Endometrial microvascular endothelial cells (primary cell): ENCODE results near the gene CPVL. TPM values are rescaled to one million over a fixed set of nuclear protein-coding genes. Genes with fewer than 3 reads are reported as not detected.

Experiments
- in situ Hi-C: cut with HindIII; loops from 2 replicates; pipeline ENCODE4 v1.10.0; 2017; ENCODE audit warnings: low sequenced_read_pairs, low pct_unique_long_range_greater_than_20kb; ENCODE audit errors: inconsistent ontology term
- total RNA-seq: library from RNA; depleted of rRNA; stranded (reverse); fragments of >200 nt; gene quantifications from one replicate; pipeline ENCODE4 v1.2.3, GENCODE V29; 2015; ENCODE audit errors: inconsistent ontology term

CPVL gene
- total RNA-seq, 1 donor from 2014 or later = not detected

GRCh38 chr7:28973591-28973990 lies 172.7 kb downstream of the CPVL start:
- in situ Hi-C loops = no loop called here

DNA sequence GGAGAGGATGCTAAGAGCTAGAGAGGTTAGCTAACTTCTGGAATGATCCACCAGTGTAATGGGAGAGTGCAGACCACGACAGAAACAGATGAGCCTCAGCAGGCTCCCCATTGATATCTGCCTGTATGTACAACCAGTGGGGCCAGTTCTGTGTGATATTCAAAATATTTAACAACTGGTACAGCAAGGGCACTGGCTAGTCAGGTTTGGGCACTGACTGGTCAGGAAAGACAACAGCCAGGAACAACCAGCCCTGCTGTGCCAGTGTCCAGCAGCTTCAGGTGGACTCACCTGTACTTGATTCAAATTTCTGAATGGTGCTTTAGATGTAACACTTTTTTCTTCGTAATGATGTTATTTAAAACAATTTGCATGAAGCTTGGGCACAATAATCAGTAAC lies 182.3 kb downstream of the CPVL start:
- in situ Hi-C loops = no loop called here

DNA sequence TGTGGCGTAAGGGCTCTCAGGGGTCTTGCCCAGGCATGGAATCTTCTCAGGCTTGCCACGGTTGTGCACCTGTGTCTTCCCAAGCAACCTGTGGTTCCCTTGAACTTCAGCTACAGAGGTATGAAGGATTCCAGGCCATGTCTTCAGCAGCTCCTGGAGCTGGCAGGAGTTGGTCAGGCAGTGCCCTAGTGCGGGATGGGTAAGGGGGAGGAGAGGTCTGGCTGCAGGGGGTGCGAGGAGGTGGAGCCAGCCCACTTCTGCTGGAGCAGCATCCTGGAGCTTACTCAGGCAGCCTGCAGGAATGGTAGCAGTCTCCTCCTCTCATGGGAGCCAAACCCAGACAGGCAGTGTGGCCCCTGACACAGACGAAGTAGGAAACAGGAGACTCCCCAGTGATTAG lies 184.4 kb downstream of the CPVL start:
- in situ Hi-C loops = no loop called here

DNA sequence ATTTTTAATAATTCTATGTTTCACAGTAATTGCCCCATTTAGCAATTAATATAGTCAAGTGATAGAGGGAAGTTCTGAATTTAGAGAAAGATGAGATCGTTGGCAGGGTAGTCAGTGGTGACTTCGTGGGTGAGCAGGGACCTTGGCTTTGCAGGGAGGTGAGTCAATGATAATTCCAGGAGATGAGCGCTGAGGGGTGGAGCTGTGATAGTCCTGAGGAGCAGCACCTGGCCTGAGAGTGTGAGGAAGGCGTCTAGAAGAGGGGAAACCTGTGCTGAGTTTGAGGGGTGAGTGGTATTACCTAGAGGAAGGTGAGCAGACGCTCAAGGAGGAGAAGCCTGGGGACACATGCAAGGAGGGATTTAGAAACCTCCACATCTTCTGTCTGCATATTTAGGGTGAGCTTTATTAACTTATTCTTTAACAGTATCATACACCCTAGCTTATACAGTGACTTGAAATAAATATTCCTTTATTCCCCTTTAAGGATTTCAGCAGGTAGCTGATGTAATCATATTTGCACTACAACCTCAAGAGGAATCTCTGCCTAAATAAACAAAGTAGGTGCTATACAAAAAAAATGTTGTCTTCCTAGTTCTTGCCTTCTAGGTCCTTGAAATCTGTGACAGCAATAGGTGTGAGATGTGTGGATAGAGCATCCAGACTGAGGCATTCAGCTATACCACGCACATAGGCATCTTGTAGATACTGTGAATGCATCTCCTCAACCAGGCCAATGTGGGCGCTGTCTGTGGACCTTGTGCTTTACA lies 186.1 kb downstream of the CPVL start:
- in situ Hi-C loops = no loop called here

DNA sequence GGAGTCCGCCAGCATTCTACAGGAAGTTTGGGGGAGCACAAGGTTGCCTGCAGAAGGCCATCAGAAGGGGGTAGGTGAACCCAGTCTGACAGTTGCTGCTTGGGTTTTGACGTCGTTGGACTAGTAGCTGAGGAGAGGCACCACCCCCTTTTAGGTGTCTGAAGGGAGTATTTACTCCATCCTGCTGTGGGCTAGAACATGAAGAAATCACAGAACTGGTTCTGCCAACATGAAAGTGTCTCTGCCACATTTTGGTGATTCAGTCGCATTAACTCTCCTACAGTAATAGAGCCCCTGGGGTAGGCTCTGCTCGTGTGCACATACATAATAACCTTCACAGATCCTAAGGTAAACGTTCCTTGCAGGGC lies 187.4 kb downstream of the CPVL start:
- in situ Hi-C loops = no loop called here

DNA sequence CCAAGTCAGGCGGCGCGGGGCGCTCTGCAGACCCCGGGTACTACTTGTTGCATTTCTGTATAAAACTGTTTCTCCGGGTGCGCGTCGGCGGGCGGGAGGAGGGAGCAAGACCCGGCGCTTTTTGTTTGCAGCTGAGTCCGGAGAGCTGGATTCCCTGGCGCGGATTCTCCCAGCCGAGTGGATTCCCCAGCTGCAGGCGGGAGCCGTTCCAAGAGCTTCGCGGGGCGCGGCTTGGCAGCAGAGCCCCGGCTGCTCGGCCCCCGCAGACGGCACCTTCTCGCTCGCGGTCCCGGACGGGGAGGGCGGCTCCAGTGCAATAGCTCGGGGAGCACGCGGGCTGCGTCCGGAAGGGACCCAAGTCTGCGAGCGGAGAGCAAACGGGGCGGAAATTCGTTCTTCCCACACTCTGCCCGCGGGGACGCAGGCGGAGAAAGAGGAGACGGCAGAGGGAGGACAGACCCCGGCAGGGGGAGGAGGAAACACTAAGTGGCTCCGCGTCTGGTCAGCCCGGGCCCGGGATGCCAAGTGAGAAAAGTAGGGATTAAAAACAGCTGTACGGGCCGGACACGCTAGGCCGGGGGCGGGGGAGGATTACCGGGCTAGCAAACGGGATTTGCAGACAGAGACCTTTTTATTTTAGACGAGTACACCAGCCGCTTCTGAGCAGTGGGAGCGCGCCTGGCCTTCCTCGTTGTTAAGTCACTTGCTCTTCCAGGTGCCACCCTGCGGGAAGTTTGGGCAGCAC lies 187.9 kb downstream of the CPVL start, which contains the start of gene TRIL:
Gene TRIL (minus strand): TSS at position 96 of the 745 bp plus-strand sequence. CDS start 284 bp downstream, outside the sequence.
- in situ Hi-C loops = no loop called here

- in situ Hi-C loops = no loop called here
Observed at GRCh38 chr7:28957751-28958234, 188.5 kb downstream of the CPVL start.

DNA sequence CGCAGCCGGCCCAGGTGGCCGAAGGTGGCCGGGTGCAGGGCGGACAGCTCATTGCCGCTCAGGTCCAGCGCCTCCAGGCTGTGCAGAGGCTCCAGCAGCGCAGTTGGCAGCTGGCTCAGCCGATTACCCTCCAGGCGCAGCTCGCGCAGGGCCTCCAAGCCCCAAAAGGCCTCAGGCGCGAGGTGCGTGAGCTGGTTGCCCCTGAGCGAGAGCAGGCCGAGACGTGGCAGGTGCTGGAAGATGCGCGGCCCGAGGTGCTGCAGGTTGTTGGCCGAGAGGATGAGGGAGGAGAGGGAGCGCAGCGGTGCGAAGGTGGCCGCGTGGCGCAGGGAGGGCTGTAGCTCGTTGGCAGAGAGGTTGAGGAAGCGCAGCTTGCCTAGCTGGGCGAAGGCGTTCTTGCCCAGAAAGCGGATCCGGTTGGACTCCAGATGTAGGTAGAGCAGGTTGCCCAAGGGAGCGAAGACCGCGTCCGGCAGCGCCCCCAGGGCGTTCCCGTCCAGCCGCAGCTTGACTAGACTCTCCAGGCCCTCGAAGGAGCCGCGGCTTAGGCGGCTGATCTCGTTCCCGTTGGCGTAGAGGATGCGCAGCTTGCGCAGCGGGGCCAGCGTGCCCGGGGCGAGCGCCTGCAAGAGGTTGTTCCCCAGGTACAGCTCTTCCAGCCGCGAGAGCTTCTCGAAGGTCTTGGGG lies 189.1 kb downstream of the CPVL start:
- in situ Hi-C loops = no loop called here

GRCh38 chr7:28956608-28957063 lies 189.7 kb downstream of the CPVL start:
- in situ Hi-C loops = no loop called here

GRCh38 chr7:28955718-28956607 lies 190.4 kb downstream of the CPVL start:
- in situ Hi-C loops = no loop called here

DNA sequence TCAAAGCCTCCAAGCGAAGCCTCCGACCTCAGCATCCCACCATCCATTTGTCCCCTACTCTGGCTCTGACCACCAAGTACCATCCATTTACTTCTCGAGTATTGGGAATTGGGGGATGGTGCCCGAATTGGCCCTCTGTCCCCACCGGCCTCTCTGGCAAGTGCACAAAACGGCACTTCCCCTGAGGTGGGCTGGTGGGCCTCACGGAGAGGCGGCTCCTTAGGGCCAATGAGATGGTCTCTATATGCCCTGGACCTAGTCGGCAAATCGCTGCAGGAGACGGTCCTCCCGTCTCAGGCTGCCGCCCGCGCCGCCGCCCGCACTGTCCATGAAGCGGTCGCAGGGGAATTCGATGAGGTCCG lies 191.0 kb downstream of the CPVL start:
- in situ Hi-C loops = no loop called here

DNA sequence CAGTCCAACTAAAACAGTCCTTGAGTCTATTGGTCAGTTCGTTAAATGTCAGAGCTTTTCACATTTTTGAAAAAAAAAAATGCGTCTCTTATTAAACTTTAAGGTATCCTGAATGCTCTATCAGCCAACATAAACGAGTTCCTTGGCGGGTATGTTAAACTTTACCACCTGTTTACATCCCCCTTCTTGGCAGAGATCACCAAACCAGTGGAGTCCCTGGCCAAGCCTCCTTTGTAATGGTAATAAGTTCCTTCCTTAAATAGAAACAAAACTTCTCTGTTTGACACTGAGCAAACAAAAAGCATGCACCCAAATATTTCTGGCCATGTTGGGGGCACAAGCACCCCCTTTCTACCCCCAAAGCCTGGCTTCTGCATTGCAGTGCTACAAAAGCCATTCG lies 191.4 kb downstream of the CPVL start:
- in situ Hi-C loops = no loop called here

DNA sequence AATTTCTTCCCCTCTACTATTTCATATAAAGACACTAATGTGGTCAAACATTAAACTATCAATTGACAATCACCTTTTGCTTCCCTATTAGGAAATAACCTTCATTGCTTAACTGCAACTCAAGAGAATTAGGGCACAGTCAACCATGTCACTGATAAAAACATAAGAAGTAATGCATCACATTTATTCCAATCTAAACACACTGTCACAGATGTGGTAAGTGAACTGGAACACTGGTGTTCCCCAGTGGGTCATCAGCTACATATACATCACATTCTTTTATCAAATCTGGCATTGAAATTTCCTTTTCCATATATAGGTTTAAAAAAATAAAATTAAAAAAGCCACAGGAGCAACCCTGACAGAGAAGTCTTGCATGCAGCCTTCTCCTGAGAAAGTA lies 191.9 kb downstream of the CPVL start:
- in situ Hi-C loops = no loop called here

DNA sequence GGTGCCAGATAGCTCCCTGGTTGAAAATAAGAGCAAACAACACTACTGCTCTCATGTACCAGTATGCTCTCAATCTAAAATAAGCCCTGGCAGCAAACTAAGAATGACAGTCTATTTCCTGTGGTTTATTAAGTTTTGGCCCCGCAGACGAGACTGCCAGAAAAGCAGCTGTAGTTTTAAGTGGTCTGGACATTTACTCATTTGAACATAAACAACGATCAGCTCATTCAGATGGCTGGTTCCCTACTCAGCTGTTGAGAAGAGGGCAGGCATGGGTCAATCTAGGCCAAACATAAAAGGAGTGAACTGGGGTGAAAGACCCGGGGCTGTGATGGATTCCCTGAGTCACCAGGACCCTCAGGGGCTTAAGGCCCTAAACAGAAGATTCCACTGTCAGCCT lies 192.7 kb downstream of the CPVL start:
- in situ Hi-C loops = no loop called here

Other genes with a start within 250 kb of the CPVL start
- gene TRIL, start 188.2 kb downstream of the CPVL start, total RNA-seq = not detected
- 0.28 TPM for gene CHN2, start 48.2 kb upstream of the CPVL start, total RNA-seq